ENCODE data around the gene CD300E. TPM values are rescaled to one million over a fixed set of nuclear protein-coding genes. Genes with fewer than 3 reads are reported as not detected.

Gene CD300E
- total RNA-seq, 1 experiment from 2014 or later: not detected

GRCh38 chr17:74565126-74565525 lies 58.4 kb downstream of the CD300E start:
- Histone ChIP-seq H3K27ac (ENCODE audit: low read depth, low read length, poor library complexity, severe bottlenecking) (no peak overlapping the region), H3K36me3 (ENCODE audit: insufficient read depth, low read length, poor library complexity, severe bottlenecking) (no peaks in the 10 kb centered on the region), H3K27me3 (replicated peaks; ENCODE audit: insufficient read depth, low read depth, low read length, poor library complexity) (no peaks in the 10 kb centered on the region), H3K4me3 (ENCODE audit: low read depth, low read length, poor library complexity, severe bottlenecking) (no peak overlapping the region), H3K4me1 (ENCODE audit: insufficient read depth, low read length, poor library complexity, severe bottlenecking) (no peaks in the 10 kb centered on the region), H3K9me3 (ENCODE audit: low read depth, low read length, poor library complexity, severe bottlenecking) (no peaks in the 10 kb centered on the region)
- intact Hi-C loops (cut with micrococcal nuclease; ENCODE audit: unreplicated experiment): no loop called here
- no peak for DNase-seq (ENCODE audit: low spot score)
- BruUV-seq (replicated peaks): no TSS peak
- POLR2A ChIA-PET (ENCODE audit: low non-redundant PET): no interaction called here
- TF ChIP-seq CTCF (conservative IDR thresholded peaks at IDR 0.05; ENCODE audit: low read depth, low read length) (no peak), EZH2 (IDR thresholded peaks at IDR 0.05; ENCODE audit: borderline replicate concordance, low read depth, low read length, poor library complexity, severe bottlenecking) (no peak)
- CTCF ChIA-PET: no interaction called here

GRCh38 chr17:74563358-74563757 lies 60.2 kb downstream of the CD300E start:
- no peaks in the 10 kb centered on the region for H3K4me1 ChIP-seq (ENCODE audit: insufficient read depth, low read length, poor library complexity, severe bottlenecking)
- ChIA-PET CTCF (no interaction called here), POLR2A (ENCODE audit: low non-redundant PET) (no interaction called here)
- no TSS peak for BruUV-seq (replicated peaks)
- no peaks in the 10 kb centered on the region for H3K9me3 ChIP-seq (ENCODE audit: low read depth, low read length, poor library complexity, severe bottlenecking)
- TF ChIP-seq EZH2 (IDR thresholded peaks at IDR 0.05; ENCODE audit: borderline replicate concordance, low read depth, low read length, poor library complexity, severe bottlenecking): no peak
- no peak for TF ChIP-seq CTCF (conservative IDR thresholded peaks at IDR 0.05; ENCODE audit: low read depth, low read length)
- no peak overlapping the region for H3K27ac ChIP-seq (ENCODE audit: low read depth, low read length, poor library complexity, severe bottlenecking)
- H3K27me3 ChIP-seq (replicated peaks; ENCODE audit: insufficient read depth, low read depth, low read length, poor library complexity): no peaks in the 10 kb centered on the region
- H3K36me3 ChIP-seq (ENCODE audit: insufficient read depth, low read length, poor library complexity, severe bottlenecking): no peaks in the 10 kb centered on the region
- H3K4me3 ChIP-seq (ENCODE audit: low read depth, low read length, poor library complexity, severe bottlenecking): no peak overlapping the region
- no peak for DNase-seq (ENCODE audit: low spot score)
- intact Hi-C loops (cut with micrococcal nuclease; ENCODE audit: unreplicated experiment): no loop called here

- H3K36me3 ChIP-seq (ENCODE audit: insufficient read depth, low read length, poor library complexity, severe bottlenecking): no peaks in the 10 kb centered on the region
- intact Hi-C loops (cut with micrococcal nuclease; ENCODE audit: unreplicated experiment): no loop called here
Measured at GRCh38 chr17:74561586-74561985, 62.0 kb downstream of the CD300E start.

More at GRCh38 chr17:74561586-74561985, 62.0 kb downstream of the CD300E start:
- Histone ChIP-seq H3K4me1 (ENCODE audit: insufficient read depth, low read length, poor library complexity, severe bottlenecking) (no peaks in the 10 kb centered on the region), H3K27me3 (replicated peaks; ENCODE audit: insufficient read depth, low read depth, low read length, poor library complexity) (no peaks in the 10 kb centered on the region), H3K27ac (ENCODE audit: low read depth, low read length, poor library complexity, severe bottlenecking) (no peak overlapping the region), H3K4me3 (ENCODE audit: low read depth, low read length, poor library complexity, severe bottlenecking) (no peak overlapping the region), H3K9me3 (ENCODE audit: low read depth, low read length, poor library complexity, severe bottlenecking) (no peaks in the 10 kb centered on the region)
- BruUV-seq (replicated peaks): no TSS peak
- CTCF ChIA-PET: interaction anchor here (0.6 kb wide), 1 partner anchor 1297 kb away, joined by 3 read pairs; no protein-coding TSS in a partner anchor
- TF ChIP-seq EZH2 (IDR thresholded peaks at IDR 0.05; ENCODE audit: borderline replicate concordance, low read depth, low read length, poor library complexity, severe bottlenecking): no peak
- TF ChIP-seq CTCF (conservative IDR thresholded peaks at IDR 0.05; ENCODE audit: low read depth, low read length): no peak
- POLR2A ChIA-PET (ENCODE audit: low non-redundant PET): no interaction called here
- no peak for DNase-seq (ENCODE audit: low spot score)

Other genes with a start within 250 kb of the CD300E start
- gene GPRC5C, start 191.7 kb downstream of the CD300E start, total RNA-seq (2021): 0.57 TPM in 1 of 2 replicates, not detected in the other
- gene CD300A, start 157.1 kb downstream of the CD300E start, total RNA-seq (2021): not detected in 2 replicates
- not detected in 2 replicates for gene CD300LB, start 92.3 kb downstream of the CD300E start, total RNA-seq (2021)
- gene CD300C, start 77.6 kb downstream of the CD300E start, total RNA-seq (2021): not detected in 2 replicates
- gene CD300H, start 56.2 kb downstream of the CD300E start, total RNA-seq (2021): not detected in 2 replicates
- gene CD300LD, start 31.5 kb downstream of the CD300E start, total RNA-seq (2021): not detected in 2 replicates
- not detected in 2 replicates for gene CD300LF, start 89.2 kb upstream of the CD300E start, total RNA-seq (2021)
- gene RAB37, start 113.5 kb upstream of the CD300E start, total RNA-seq (2021): not detected in 2 replicates
- 33.8 and 47.9 TPM in 2 replicates for gene NHERF1, start 124.9 kb upstream of the CD300E start, total RNA-seq (2021)
- gene NAT9, start 152.6 kb upstream of the CD300E start, total RNA-seq (2021): 55.6 and 60.6 TPM in 2 replicates
- gene GRIN2C, start 236.1 kb upstream of the CD300E start, total RNA-seq (2021): 0.09 and 0.24 TPM in 2 replicates
- gene FDXR, start 249.3 kb upstream of the CD300E start, total RNA-seq (2021): 17.8 and 22.3 TPM in 2 replicates

Data from A673 (cell line).